Measurements from ENCODE around the gene MGAT1. TPM values are rescaled to one million over a fixed set of nuclear protein-coding genes. Genes with fewer than 3 reads are reported as not detected.

MGAT1 gene
- total RNA-seq, 1 experiment from 2014 or later = 104 TPM

GRCh38 chr5:180832638-180833068, 30.0 kb upstream of the MGAT1 start:
- Histone ChIP-seq H3K9ac (ENCODE audit: low read length) (no peak overlapping the region), H3K4me1 (ENCODE audit: insufficient read depth, low read length) (peaks cover 16% of the 10 kb centered on the region), H4K20me1 (ENCODE audit: low read length) (no peaks in the 10 kb centered on the region), H3K79me2 (ENCODE audit: low read length) (peaks cover 26% of the 10 kb centered on the region), H3K27me3 (ENCODE audit: low read length) (no peaks in the 10 kb centered on the region), H3K36me3 (ENCODE audit: low read depth, low read length) (peaks cover 14% of the 10 kb centered on the region; the same call in 1 of the 2 replicates), H3K9me2 (replicated peaks; ENCODE audit: low read length) (no peaks in the 10 kb centered on the region), H3K4me2 (ENCODE audit: low read length) (peak overlapping the region; percentile 91), H2AFZ (ENCODE audit: low read length) (no peak overlapping the region), H3K27ac (ENCODE audit: low read length) (no peak overlapping the region), H3K4me3 (ENCODE audit: low read length) (peak overlapping the region; percentile 77; the same call in 1 of the 2 replicates), H3F3A (ENCODE audit: low read length, unreplicated experiment) (no peaks in the 10 kb centered on the region), H3K9me3 (ENCODE audit: low read length) (peaks cover 8% of the 10 kb centered on the region; the same call in 1 of the 2 replicates)
- intact Hi-C loops (cut with micrococcal nuclease) = no loop called here
- CTCF ChIA-PET = no interaction called here
- BruUV-seq (replicated peaks) = no TSS peak
- no peak for DNase-seq
- TF ChIP-seq EZH2phosphoT487 (IDR thresholded peaks at IDR 0.05; ENCODE audit: borderline replicate concordance, low read length) (no peak), CTCF (conservative IDR thresholded peaks at IDR 0.05; ENCODE audit: low read depth, low read length) (no peak), EZH2 (IDR thresholded peaks at IDR 0.05; ENCODE audit: low read length, unreplicated experiment) (no peak)
- POLR2A ChIA-PET (ENCODE audit: unreplicated experiment) = no interaction called here
- ATAC-seq = no peak

GRCh38 chr5:180831139-180832093, 28.8 kb upstream of the MGAT1 start:
- Histone ChIP-seq H3K27ac (ENCODE audit: low read length) (peak overlapping the region; percentile 65), H3K36me3 (ENCODE audit: low read depth, low read length) (peaks cover 14% of the 10 kb centered on the region; the same call in 1 of the 2 replicates), H3K4me2 (ENCODE audit: low read length) (peak overlapping the region; percentile 91), H3F3A (ENCODE audit: low read length, unreplicated experiment) (peaks cover 3% of the 10 kb centered on the region), H3K27me3 (ENCODE audit: low read length) (no peaks in the 10 kb centered on the region), H2AFZ (ENCODE audit: low read length) (peak overlapping the region; percentile 97), H3K9ac (ENCODE audit: low read length) (peak overlapping the region; percentile 94), H4K20me1 (ENCODE audit: low read length) (no peaks in the 10 kb centered on the region), H3K9me2 (replicated peaks; ENCODE audit: low read length) (no peaks in the 10 kb centered on the region), H3K79me2 (ENCODE audit: low read length) (peaks cover 26% of the 10 kb centered on the region), H3K9me3 (ENCODE audit: low read length) (peaks cover 8% of the 10 kb centered on the region; the same call in 1 of the 2 replicates), H3K4me3 (ENCODE audit: low read length) (peak overlapping the region; percentile 77), H3K4me1 (ENCODE audit: insufficient read depth, low read length) (peaks cover 22% of the 10 kb centered on the region)
- DNase-seq (peak; percentile 80), ATAC-seq (peak; percentile 96)
- TSS peak; percentile 62 for BruUV-seq (replicated peaks)
- CTCF ChIA-PET = interaction anchor here (0.6 to 1.1 kb wide), 4 partner anchors 18 to 47 kb away, joined by 3 to 5 read pairs (median 3); no protein-coding TSS in a partner anchor
- no peak for TF ChIP-seq EZH2 (IDR thresholded peaks at IDR 0.05; ENCODE audit: low read length, unreplicated experiment)
- no peak for TF ChIP-seq CTCF (conservative IDR thresholded peaks at IDR 0.05; ENCODE audit: low read depth, low read length)
- no peak for TF ChIP-seq EZH2phosphoT487 (IDR thresholded peaks at IDR 0.05; ENCODE audit: borderline replicate concordance, low read length)
- intact Hi-C loops (cut with micrococcal nuclease) = loop anchor here (1.0 kb wide), 2 partner anchors 21 to 30 kb away; partner anchors contain the start of gene ZFP62
- POLR2A ChIA-PET (ENCODE audit: unreplicated experiment) = interaction anchor here (0.7 kb wide), 1 partner anchor 14 kb away, joined by 6 read pairs; no protein-coding TSS in a partner anchor

All from PC-3 (cell line).